K562 treated with DMSO at 1 percent for 4 hours (cell line): ENCODE data around the gene TLE5. TPM values are rescaled to one million over a fixed set of nuclear protein-coding genes. Genes with fewer than 3 reads are reported as not detected.

Experiments
- total RNA-seq: library from RNA; unstranded; fragments of 300-600 nt; gene quantifications from 2 replicates; pipeline ENCODE4 v1.2.3, GENCODE V29; 2022; ENCODE audit not compliant: insufficient read depth

The TLE5 gene, protein sequence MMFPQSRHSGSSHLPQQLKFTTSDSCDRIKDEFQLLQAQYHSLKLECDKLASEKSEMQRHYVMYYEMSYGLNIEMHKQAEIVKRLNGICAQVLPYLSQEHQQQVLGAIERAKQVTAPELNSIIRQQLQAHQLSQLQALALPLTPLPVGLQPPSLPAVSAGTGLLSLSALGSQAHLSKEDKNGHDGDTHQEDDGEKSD
- total RNA-seq = 394 and 395 TPM in 2 replicates

DNA sequence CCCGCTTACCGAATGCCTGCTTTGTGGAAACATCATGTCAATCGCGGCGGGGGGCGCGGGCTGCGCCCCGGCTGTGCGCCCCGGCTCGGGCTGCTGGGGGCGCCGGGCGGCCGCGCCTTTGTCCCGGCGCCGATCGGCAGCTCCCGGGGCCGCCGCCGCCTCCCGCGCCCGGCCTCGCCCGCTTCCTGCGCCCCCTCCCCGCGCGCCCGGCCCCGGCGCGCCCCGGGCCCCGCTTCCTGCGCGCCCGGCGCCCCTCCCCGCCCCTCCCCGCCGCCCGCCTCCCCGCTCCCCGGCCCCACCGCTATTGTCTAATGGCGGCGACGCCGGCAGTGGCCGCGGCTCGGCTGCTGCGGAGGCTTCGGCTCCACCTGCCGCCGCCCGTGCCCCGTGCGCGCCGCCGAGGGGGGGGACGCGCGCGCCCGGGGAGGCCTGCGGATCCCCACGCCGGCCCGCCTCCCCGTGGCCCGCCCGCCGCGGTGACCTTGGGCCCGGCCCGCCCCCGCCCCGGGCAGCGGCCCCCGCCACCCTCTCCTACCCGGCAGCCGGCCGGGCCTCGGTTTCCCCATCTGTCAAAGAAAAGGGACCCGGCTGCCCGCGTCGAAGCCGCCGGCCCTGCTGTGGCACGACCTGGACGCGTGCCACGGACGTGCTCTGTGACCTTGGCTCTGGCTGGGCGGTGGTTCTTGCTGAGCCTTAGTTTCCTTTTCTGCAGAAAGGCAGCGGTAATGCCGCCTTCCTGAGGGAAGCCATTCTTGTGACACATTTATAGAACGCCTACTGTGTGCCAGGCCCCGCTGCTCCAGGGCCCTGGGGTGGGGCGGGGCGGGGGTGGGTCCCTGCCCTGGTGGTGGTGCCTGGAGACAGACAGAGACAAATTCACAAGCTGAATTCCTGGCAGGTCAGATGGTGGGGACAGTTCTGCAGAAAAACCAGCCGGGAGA is at the start of gene TLE5:
Gene TLE5, minus strand, starts transcription at position 331 of the 941 bp plus-strand sequence. Its CDS starts 295 bp downstream, at position 36.

GRCh38 chr19:3029065-3029923 is 33.0 kb downstream of the TLE5 start, which contains the start of gene TLE2:
TSS of gene TLE2 (minus strand) at chr19:3029280. CDS start at chr19:3028904, 376 bp downstream.

Other genes with a start within 250 kb of the TLE5 start
- 1.9 and 2.1 TPM in 2 replicates for gene ZNF554, start 242.6 kb downstream of the TLE5 start, total RNA-seq
- gene ZNF555, start 221.0 kb downstream of the TLE5 start, total RNA-seq = 1.4 TPM in 2 replicates
- gene ZNF556, start 195.2 kb downstream of the TLE5 start, total RNA-seq = 0.48 TPM in 1 of 2 replicates, not detected in the other
- gene ZNF57, start 161.6 kb downstream of the TLE5 start, total RNA-seq = 3.2 and 4.1 TPM in 2 replicates
- 2.2 and 5.2 TPM in 2 replicates for gene ZNF77, start 117.5 kb downstream of the TLE5 start, total RNA-seq
- gene TLE6, start 84.9 kb downstream of the TLE5 start, total RNA-seq = 2.9 and 8.3 TPM in 2 replicates
- gene TLE2, start 33.2 kb downstream of the TLE5 start, total RNA-seq = 82.1 and 92.1 TPM in 2 replicates
- 24.6 and 28.8 TPM in 2 replicates for gene GNA11, start 31.9 kb upstream of the TLE5 start, total RNA-seq
- gene GNA15, start 73.5 kb upstream of the TLE5 start, total RNA-seq = not detected in 2 replicates
- gene S1PR4, start 116.3 kb upstream of the TLE5 start, total RNA-seq = not detected in 2 replicates
- gene NCLN, start 123.4 kb upstream of the TLE5 start, total RNA-seq = 54.1 and 63.5 TPM in 2 replicates
- not detected in 2 replicates for gene CELF5, start 162.2 kb upstream of the TLE5 start, total RNA-seq